ENCODE data around the gene ITGA2.

ITGA2 gene

GRCh38 chr5:53017794-53018391 lies 28.7 kb downstream of the ITGA2 start:
- no peak for DNase-seq (ENCODE audit: low spot score)
- Mint-ChIP-seq H3K9me3 (peaks cover 32% of the 10 kb centered on the region), H3K4me3 (no peak overlapping the region), H3K36me3 (ENCODE audit: low read depth) (peaks cover 28% of the 10 kb centered on the region), H3K27me3 (ENCODE audit: low read depth) (peaks cover 46% of the 10 kb centered on the region), H3K27ac (no peak overlapping the region), H3K4me1 (ENCODE audit: low read depth) (peaks cover 28% of the 10 kb centered on the region)

GRCh38 chr5:53019320-53019719 lies 30.2 kb downstream of the ITGA2 start:
- Mint-ChIP-seq H3K27me3 (ENCODE audit: low read depth) (peaks cover 32% of the 10 kb centered on the region), H3K36me3 (ENCODE audit: low read depth) (peaks cover 17% of the 10 kb centered on the region), H3K4me1 (ENCODE audit: low read depth) (peaks cover 20% of the 10 kb centered on the region), H3K9me3 (peaks cover 18% of the 10 kb centered on the region), H3K27ac (no peak overlapping the region), H3K4me3 (no peak overlapping the region)
- no peak for DNase-seq (ENCODE audit: low spot score)

- Mint-ChIP-seq H3K9me3 (no peaks in the 10 kb centered on the region), H3K27ac (no peak overlapping the region), H3K4me1 (ENCODE audit: low read depth) (peaks cover 3% of the 10 kb centered on the region), H3K36me3 (ENCODE audit: low read depth) (no peaks in the 10 kb centered on the region), H3K27me3 (ENCODE audit: low read depth) (no peaks in the 10 kb centered on the region), H3K4me3 (no peak overlapping the region)
- DNase-seq (ENCODE audit: low spot score) = no peak
Observed at GRCh38 chr5:53022930-53023511, 33.9 kb downstream of the ITGA2 start.

GRCh38 chr5:53023969-53024368 lies 34.8 kb downstream of the ITGA2 start:
- Mint-ChIP-seq H3K36me3 (ENCODE audit: low read depth) (no peaks in the 10 kb centered on the region), H3K27me3 (ENCODE audit: low read depth) (peaks cover 3% of the 10 kb centered on the region), H3K4me3 (no peak overlapping the region), H3K4me1 (ENCODE audit: low read depth) (peaks cover 3% of the 10 kb centered on the region), H3K9me3 (no peaks in the 10 kb centered on the region), H3K27ac (no peak overlapping the region)
- DNase-seq (ENCODE audit: low spot score) = no peak

- peaks cover 3% of the 10 kb centered on the region for H3K27me3 Mint-ChIP-seq (ENCODE audit: low read depth)
- H3K4me1 Mint-ChIP-seq (ENCODE audit: low read depth) = peaks cover 6% of the 10 kb centered on the region
- no peak for DNase-seq (ENCODE audit: low spot score)
- no peak overlapping the region for H3K27ac Mint-ChIP-seq
- H3K9me3 Mint-ChIP-seq = no peaks in the 10 kb centered on the region
- H3K4me3 Mint-ChIP-seq = no peak overlapping the region
- peaks cover 4% of the 10 kb centered on the region for H3K36me3 Mint-ChIP-seq (ENCODE audit: low read depth)
Observed at GRCh38 chr5:53024535-53024934, 35.4 kb downstream of the ITGA2 start.

- Mint-ChIP-seq H3K4me1 (ENCODE audit: low read depth) (peaks cover 14% of the 10 kb centered on the region), H3K4me3 (no peak overlapping the region), H3K36me3 (ENCODE audit: low read depth) (peaks cover 4% of the 10 kb centered on the region), H3K9me3 (no peaks in the 10 kb centered on the region), H3K27me3 (ENCODE audit: low read depth) (peaks cover 3% of the 10 kb centered on the region), H3K27ac (no peak overlapping the region)
- DNase-seq (ENCODE audit: low spot score) = no peak
Observed at GRCh38 chr5:53025487-53025886, 36.3 kb downstream of the ITGA2 start.

- no peaks in the 10 kb centered on the region for H3K9me3 Mint-ChIP-seq
Observed at GRCh38 chr5:53027913-53028312, 38.8 kb downstream of the ITGA2 start.

DNA sequence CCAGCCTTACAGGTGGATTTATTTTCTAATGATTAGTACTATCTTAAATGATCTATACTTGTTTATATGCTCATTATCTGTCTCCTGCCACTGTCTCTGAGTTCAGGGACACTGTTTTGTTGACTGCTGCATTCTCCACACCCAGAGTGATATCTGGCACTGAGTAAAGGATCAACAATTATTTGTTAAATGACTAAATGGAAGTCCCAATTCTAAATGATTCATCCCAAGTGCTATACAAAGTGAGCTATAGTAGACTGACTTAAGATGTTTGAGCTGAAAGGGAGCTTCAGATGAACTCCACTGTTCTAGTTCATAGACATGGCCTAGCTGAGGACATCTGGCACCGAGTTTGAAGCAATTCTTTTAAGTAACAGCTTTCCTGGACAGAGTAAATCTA lies 40.5 kb downstream of the ITGA2 start:
- H3K27ac Mint-ChIP-seq = no peak overlapping the region
- no peak overlapping the region for H3K4me3 Mint-ChIP-seq
- H3K9me3 Mint-ChIP-seq = no peaks in the 10 kb centered on the region
- DNase-seq (ENCODE audit: low spot score) = no peak
- H3K27me3 Mint-ChIP-seq (ENCODE audit: low read depth) = peaks cover 3% of the 10 kb centered on the region
- peaks cover 35% of the 10 kb centered on the region for H3K4me1 Mint-ChIP-seq (ENCODE audit: low read depth)
- H3K36me3 Mint-ChIP-seq (ENCODE audit: low read depth) = peaks cover 13% of the 10 kb centered on the region

More at GRCh38 chr5:53027913-53028312, 38.8 kb downstream of the ITGA2 start:
- H3K27me3 Mint-ChIP-seq (ENCODE audit: low read depth) = peaks cover 3% of the 10 kb centered on the region
- H3K36me3 Mint-ChIP-seq (ENCODE audit: low read depth) = peaks cover 10% of the 10 kb centered on the region
- peaks cover 30% of the 10 kb centered on the region for H3K4me1 Mint-ChIP-seq (ENCODE audit: low read depth)
- DNase-seq (ENCODE audit: low spot score) = no peak
- no peak overlapping the region for H3K27ac Mint-ChIP-seq
- H3K4me3 Mint-ChIP-seq = no peak overlapping the region

GRCh38 chr5:53030893-53031292 lies 41.7 kb downstream of the ITGA2 start:
- H3K27ac Mint-ChIP-seq = no peak overlapping the region
- DNase-seq (ENCODE audit: low spot score) = no peak
- H3K4me3 Mint-ChIP-seq = no peak overlapping the region
- peaks cover 43% of the 10 kb centered on the region for H3K4me1 Mint-ChIP-seq (ENCODE audit: low read depth)
- peaks cover 3% of the 10 kb centered on the region for H3K27me3 Mint-ChIP-seq (ENCODE audit: low read depth)
- H3K36me3 Mint-ChIP-seq (ENCODE audit: low read depth) = peaks cover 17% of the 10 kb centered on the region
- H3K9me3 Mint-ChIP-seq = no peaks in the 10 kb centered on the region

DNA sequence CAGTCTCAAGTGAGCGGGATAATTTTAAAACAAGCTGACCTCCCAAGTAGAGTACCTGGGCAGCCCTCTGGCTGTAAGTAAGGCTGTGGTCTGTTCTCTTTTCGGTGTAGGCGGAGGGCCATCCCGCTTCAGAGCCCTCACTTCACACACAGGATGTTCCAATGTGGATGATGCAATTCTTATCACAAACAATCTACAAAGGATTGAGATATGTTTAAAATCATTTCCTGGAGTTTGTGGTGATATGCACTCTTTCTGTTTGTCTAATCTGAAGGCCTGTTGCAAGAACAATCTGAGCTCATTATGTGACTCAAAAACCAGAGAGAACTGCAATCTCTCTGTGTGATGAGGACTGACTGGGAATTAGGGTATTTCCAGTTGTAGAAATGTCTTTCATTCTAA lies 42.5 kb downstream of the ITGA2 start:
- peaks cover 3% of the 10 kb centered on the region for H3K27me3 Mint-ChIP-seq (ENCODE audit: low read depth)
- peaks cover 51% of the 10 kb centered on the region for H3K4me1 Mint-ChIP-seq (ENCODE audit: low read depth)
- peak; percentile 61 for DNase-seq (ENCODE audit: low spot score)
- H3K36me3 Mint-ChIP-seq (ENCODE audit: low read depth) = peaks cover 23% of the 10 kb centered on the region
- peak overlapping the region; percentile 89 for H3K27ac Mint-ChIP-seq
- peak overlapping the region; percentile 77 for H3K4me3 Mint-ChIP-seq
- H3K9me3 Mint-ChIP-seq = no peaks in the 10 kb centered on the region

DNA sequence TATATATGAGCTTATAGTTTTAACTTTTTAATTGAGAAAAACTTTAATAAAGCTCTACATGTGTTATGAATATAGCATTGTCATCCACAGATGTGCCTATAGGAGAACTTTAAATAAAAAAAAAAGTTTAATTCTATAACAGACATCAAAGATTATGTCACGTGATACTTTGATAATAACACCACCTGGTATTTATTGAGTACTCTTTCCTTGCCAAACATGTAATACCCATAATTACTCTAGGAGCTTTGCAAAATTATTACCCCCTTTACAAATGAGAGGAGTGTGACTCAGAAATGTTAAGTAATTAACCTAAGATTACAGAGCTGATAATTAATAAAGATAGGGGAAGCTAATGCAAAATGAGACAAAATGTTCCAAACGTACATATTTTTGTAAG lies 43.0 kb downstream of the ITGA2 start:
- Mint-ChIP-seq H3K36me3 (ENCODE audit: low read depth) (peaks cover 23% of the 10 kb centered on the region), H3K4me1 (ENCODE audit: low read depth) (peaks cover 56% of the 10 kb centered on the region)

GRCh38 chr5:53034832-53035231 lies 45.7 kb downstream of the ITGA2 start:
- H3K9me3 Mint-ChIP-seq = no peaks in the 10 kb centered on the region
- peaks cover 69% of the 10 kb centered on the region for H3K4me1 Mint-ChIP-seq (ENCODE audit: low read depth)
- H3K4me3 Mint-ChIP-seq = peak overlapping the region; percentile 6
- H3K27ac Mint-ChIP-seq = peak overlapping the region; percentile 9
- H3K27me3 Mint-ChIP-seq (ENCODE audit: low read depth) = no peaks in the 10 kb centered on the region
- DNase-seq (ENCODE audit: low spot score) = no peak
- peaks cover 28% of the 10 kb centered on the region for H3K36me3 Mint-ChIP-seq (ENCODE audit: low read depth)

More for the DNA sequence above, 43.0 kb downstream of the ITGA2 start:
- H3K4me3 Mint-ChIP-seq = peak overlapping the region; percentile 18
- no peak for DNase-seq (ENCODE audit: low spot score)
- no peak overlapping the region for H3K27ac Mint-ChIP-seq
- H3K9me3 Mint-ChIP-seq = no peaks in the 10 kb centered on the region
- H3K27me3 Mint-ChIP-seq (ENCODE audit: low read depth) = peaks cover 3% of the 10 kb centered on the region

- DNase-seq (ENCODE audit: low spot score) = no peak
- no peaks in the 10 kb centered on the region for H3K27me3 Mint-ChIP-seq (ENCODE audit: low read depth)
- H3K27ac Mint-ChIP-seq = no peak overlapping the region
- no peak overlapping the region for H3K4me3 Mint-ChIP-seq
- no peaks in the 10 kb centered on the region for H3K9me3 Mint-ChIP-seq
- H3K4me1 Mint-ChIP-seq (ENCODE audit: low read depth) = peaks cover 70% of the 10 kb centered on the region
- peaks cover 28% of the 10 kb centered on the region for H3K36me3 Mint-ChIP-seq (ENCODE audit: low read depth)
Observed at GRCh38 chr5:53035868-53036381, 46.8 kb downstream of the ITGA2 start.

DNA sequence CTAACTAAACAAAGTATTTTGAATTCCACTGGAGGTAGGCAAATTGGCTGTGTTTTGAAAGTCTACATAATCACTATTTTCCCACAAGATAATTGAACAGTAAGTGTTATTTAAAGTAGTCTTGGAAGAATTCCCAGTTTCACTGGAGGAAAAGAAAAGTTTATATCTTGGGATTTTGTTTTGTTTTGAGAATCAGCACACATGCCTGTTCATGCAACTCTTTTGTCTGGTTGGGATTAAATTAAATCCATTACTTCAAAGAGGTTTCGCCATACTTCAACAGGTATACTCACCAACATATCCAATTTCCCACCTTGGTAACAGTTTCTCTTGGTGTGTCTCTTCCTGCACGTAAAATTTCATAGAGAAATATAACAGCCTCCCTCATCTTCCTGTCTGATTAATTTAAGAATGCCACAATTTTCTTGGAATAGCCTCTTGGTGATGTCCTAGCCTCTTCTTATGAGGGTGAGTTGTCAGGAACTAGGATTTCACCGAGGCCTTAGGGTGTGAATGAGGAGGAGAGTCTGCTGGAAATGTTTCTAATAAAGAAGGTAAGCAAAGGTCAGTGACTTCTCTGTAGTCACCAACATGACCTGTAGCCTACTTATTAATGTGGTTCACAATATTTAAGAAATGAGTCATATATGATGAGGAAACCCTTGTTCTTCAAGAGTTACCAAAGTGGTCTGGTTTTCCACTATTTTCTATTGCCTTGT lies 48.1 kb downstream of the ITGA2 start:
- H3K4me1 Mint-ChIP-seq (ENCODE audit: low read depth) = peaks cover 69% of the 10 kb centered on the region

More for the DNA sequence above, 48.1 kb downstream of the ITGA2 start:
- Mint-ChIP-seq H3K4me3 (no peak overlapping the region), H3K27me3 (ENCODE audit: low read depth) (no peaks in the 10 kb centered on the region), H3K36me3 (ENCODE audit: low read depth) (peaks cover 23% of the 10 kb centered on the region), H3K9me3 (no peaks in the 10 kb centered on the region), H3K27ac (no peak overlapping the region)
- DNase-seq (ENCODE audit: low spot score) = no peak
